ENCODE measurements around the gene CALCA.

Gene CALCA

GRCh38 chr11:14972581-14973495 lies 687 bp upstream of the CALCA start:
- H3K27me3 Mint-ChIP-seq (ENCODE audit: low read depth), result peaks cover 91% of the 10 kb centered on the region
- H3K4me1 Mint-ChIP-seq (ENCODE audit: low read depth), result peaks cover 26% of the 10 kb centered on the region
- H3K36me3 Mint-ChIP-seq (ENCODE audit: low read depth), result no peaks in the 10 kb centered on the region
- peak overlapping the region; percentile 41 for H3K4me3 Mint-ChIP-seq
- no peak overlapping the region for H3K27ac Mint-ChIP-seq
- no peaks in the 10 kb centered on the region for H3K9me3 Mint-ChIP-seq

- H3K4me1 Mint-ChIP-seq (ENCODE audit: low read depth), result peaks cover 22% of the 10 kb centered on the region
- no peaks in the 10 kb centered on the region for H3K36me3 Mint-ChIP-seq (ENCODE audit: low read depth)
- no peaks in the 10 kb centered on the region for H3K9me3 Mint-ChIP-seq
- H3K27me3 Mint-ChIP-seq (ENCODE audit: low read depth), result peaks cover 88% of the 10 kb centered on the region
- H3K4me3 Mint-ChIP-seq, result no peak overlapping the region
- no peak overlapping the region for H3K27ac Mint-ChIP-seq
These were observed 2.2 kb downstream of the CALCA start for GRCh38 chr11:14969901-14970323.

- Mint-ChIP-seq H3K9me3 (no peaks in the 10 kb centered on the region), H3K27me3 (ENCODE audit: low read depth) (peaks cover 67% of the 10 kb centered on the region), H3K4me1 (ENCODE audit: low read depth) (peaks cover 3% of the 10 kb centered on the region), H3K36me3 (ENCODE audit: low read depth) (no peaks in the 10 kb centered on the region), H3K4me3 (no peak overlapping the region), H3K27ac (no peak overlapping the region)
These were observed 4.4 kb downstream of the CALCA start for GRCh38 chr11:14967581-14968243.

- Mint-ChIP-seq H3K36me3 (ENCODE audit: low read depth) (peaks cover 1% of the 10 kb centered on the region), H3K4me3 (no peak overlapping the region), H3K4me1 (ENCODE audit: low read depth) (no peaks in the 10 kb centered on the region), H3K27ac (no peak overlapping the region), H3K9me3 (no peaks in the 10 kb centered on the region), H3K27me3 (ENCODE audit: low read depth) (peaks cover 14% of the 10 kb centered on the region)
These were observed 16.0 kb downstream of the CALCA start for GRCh38 chr11:14956111-14956510.

- Mint-ChIP-seq H3K27ac (no peak overlapping the region), H3K4me1 (ENCODE audit: low read depth) (no peaks in the 10 kb centered on the region), H3K9me3 (no peaks in the 10 kb centered on the region), H3K36me3 (ENCODE audit: low read depth) (peaks cover 1% of the 10 kb centered on the region), H3K4me3 (no peak overlapping the region), H3K27me3 (ENCODE audit: low read depth) (peaks cover 10% of the 10 kb centered on the region)
These were observed 17.6 kb downstream of the CALCA start for GRCh38 chr11:14954581-14954980.

GRCh38 chr11:14953904-14954303 lies 18.2 kb downstream of the CALCA start:
- Mint-ChIP-seq H3K36me3 (ENCODE audit: low read depth) (peaks cover 1% of the 10 kb centered on the region), H3K9me3 (no peaks in the 10 kb centered on the region), H3K27me3 (ENCODE audit: low read depth) (peaks cover 10% of the 10 kb centered on the region), H3K4me3 (no peak overlapping the region), H3K27ac (no peak overlapping the region), H3K4me1 (ENCODE audit: low read depth) (no peaks in the 10 kb centered on the region)

- Mint-ChIP-seq H3K27ac (no peak overlapping the region), H3K4me3 (no peak overlapping the region), H3K4me1 (ENCODE audit: low read depth) (no peaks in the 10 kb centered on the region), H3K36me3 (ENCODE audit: low read depth) (peaks cover 1% of the 10 kb centered on the region), H3K27me3 (ENCODE audit: low read depth) (no peaks in the 10 kb centered on the region), H3K9me3 (no peaks in the 10 kb centered on the region)
These were observed 22.6 kb downstream of the CALCA start for GRCh38 chr11:14949437-14950147.

- Mint-ChIP-seq H3K27ac (no peak overlapping the region), H3K27me3 (ENCODE audit: low read depth) (peaks cover 3% of the 10 kb centered on the region), H3K36me3 (ENCODE audit: low read depth) (peaks cover 10% of the 10 kb centered on the region), H3K4me1 (ENCODE audit: low read depth) (no peaks in the 10 kb centered on the region), H3K9me3 (no peaks in the 10 kb centered on the region), H3K4me3 (no peak overlapping the region)
These were observed 29.4 kb downstream of the CALCA start for GRCh38 chr11:14942745-14943144.

- Mint-ChIP-seq H3K36me3 (ENCODE audit: low read depth) (peaks cover 18% of the 10 kb centered on the region), H3K27me3 (ENCODE audit: low read depth) (peaks cover 3% of the 10 kb centered on the region), H3K4me1 (ENCODE audit: low read depth) (no peaks in the 10 kb centered on the region), H3K4me3 (no peak overlapping the region), H3K27ac (no peak overlapping the region), H3K9me3 (no peaks in the 10 kb centered on the region)
These were observed 33.2 kb downstream of the CALCA start for GRCh38 chr11:14938936-14939335.

- Mint-ChIP-seq H3K4me1 (ENCODE audit: low read depth) (no peaks in the 10 kb centered on the region), H3K27me3 (ENCODE audit: low read depth) (no peaks in the 10 kb centered on the region), H3K9me3 (no peaks in the 10 kb centered on the region), H3K36me3 (ENCODE audit: low read depth) (peaks cover 18% of the 10 kb centered on the region), H3K27ac (no peak overlapping the region), H3K4me3 (no peak overlapping the region)
These were observed 37.4 kb downstream of the CALCA start for GRCh38 chr11:14934641-14935351.

GRCh38 chr11:14932447-14932846 lies 39.7 kb downstream of the CALCA start:
- peaks cover 12% of the 10 kb centered on the region for H3K9me3 Mint-ChIP-seq
- no peaks in the 10 kb centered on the region for H3K27me3 Mint-ChIP-seq (ENCODE audit: low read depth)
- H3K36me3 Mint-ChIP-seq (ENCODE audit: low read depth), result peaks cover 10% of the 10 kb centered on the region
- H3K4me1 Mint-ChIP-seq (ENCODE audit: low read depth), result no peaks in the 10 kb centered on the region
- H3K27ac Mint-ChIP-seq, result no peak overlapping the region
- H3K4me3 Mint-ChIP-seq, result no peak overlapping the region

- Mint-ChIP-seq H3K4me3 (no peak overlapping the region), H3K27ac (no peak overlapping the region), H3K4me1 (ENCODE audit: low read depth) (no peaks in the 10 kb centered on the region), H3K27me3 (ENCODE audit: low read depth) (no peaks in the 10 kb centered on the region), H3K9me3 (peaks cover 12% of the 10 kb centered on the region), H3K36me3 (ENCODE audit: low read depth) (peaks cover 10% of the 10 kb centered on the region)
These were observed 41.8 kb downstream of the CALCA start for GRCh38 chr11:14930369-14930768.

GRCh38 chr11:14927146-14927545 lies 45.0 kb downstream of the CALCA start:
- Mint-ChIP-seq H3K4me3 (no peak overlapping the region), H3K4me1 (ENCODE audit: low read depth) (no peaks in the 10 kb centered on the region), H3K36me3 (ENCODE audit: low read depth) (peaks cover 14% of the 10 kb centered on the region), H3K27me3 (ENCODE audit: low read depth) (no peaks in the 10 kb centered on the region), H3K9me3 (peaks cover 12% of the 10 kb centered on the region), H3K27ac (no peak overlapping the region)

GRCh38 chr11:14924318-14924717 lies 47.8 kb downstream of the CALCA start:
- Mint-ChIP-seq H3K4me3 (no peak overlapping the region), H3K27me3 (ENCODE audit: low read depth) (peaks cover 4% of the 10 kb centered on the region), H3K4me1 (ENCODE audit: low read depth) (no peaks in the 10 kb centered on the region), H3K27ac (no peak overlapping the region), H3K9me3 (peaks cover 12% of the 10 kb centered on the region), H3K36me3 (ENCODE audit: low read depth) (peaks cover 12% of the 10 kb centered on the region)
